K562 (cell line): ENCODE measurements around the gene ATP1A2. TPM values are rescaled to one million over a fixed set of nuclear protein-coding genes. Genes with fewer than 3 reads are reported as not detected.

Source experiments
- ATAC-seq: fragments of 200-7000 bp; cut with Tn5 transposase; 3 replicates; pipeline ENCODE4 v1.9.1; 2020; ENCODE audit warnings: moderate library complexity
- BruUV-seq: library from RNA; stranded (reverse); fragments of 400-500 nt; replicated peaks from 2 replicates; lab custom pipeline; 2021; lab: Mats Ljungman, UMichigan
- CTCF ChIA-PET: fragments of 300-600 bp; formaldehyde crosslinking; extraction: SDS; loops from one replicate; lab custom pipeline; 2021; ENCODE audit warnings: low intra/inter-chr PET ratio; lab: Yijun Ruan, JAX
- POLR2A ChIA-PET: fragments of 300-600, 350-650 bp; sonication (Branson Sonifier 250); formaldehyde crosslinking; extraction: SDS; loops from one replicate; lab custom pipeline; 2021; ENCODE audit warnings: antibody characterized with exemption, inconsistent platforms; lab: Yijun Ruan, JAX
- DNase-seq, 4 experiments: peaks; one replicate each; pipeline versions ENCODE4 v3.0.0 to v3.0.0-alpha.2; 2011 to 2018; ENCODE audit warnings: low spot score in 3 of 4, mixed read lengths in 3 of 4; ENCODE audit errors: extremely low read depth in 1 of 4
- FAIRE-seq: peaks from 2 replicates; lab custom pipeline; 2011; peaks lifted over from hg19 to GRCh38; lab: Jason Lieb, UNC
- H2AFZ ChIP-seq: 2 replicates; pipeline ENCODE4 v1.6.0; 2011; ENCODE audit warnings: low read depth, low read length, control low read depth, inconsistent platforms
- H3K27ac ChIP-seq: fragments of 200-600 bp; 3 replicates; pipeline ENCODE4 v1.8.0; 2011; ENCODE audit warnings: low read depth, mild to moderate bottlenecking, control low read depth, inconsistent platforms, low read length, moderate library complexity, mixed read lengths; ENCODE audit errors: extremely low read depth
- H3K27me3 ChIP-seq, 2 experiments: fragments of 300-600 bp in 1 of 2; 2 replicates in 1 of 2; 3 replicates in 1 of 2; pipeline versions ENCODE4 v1.6.0 to v1.8.0; 2011; ENCODE audit warnings: inconsistent platforms in 2 of 2, low read length in 2 of 2, mild to moderate bottlenecking in 1 of 2, mixed read lengths in 1 of 2, moderate library complexity in 1 of 2; ENCODE audit not compliant: control insufficient read depth in 2 of 2, insufficient read depth in 2 of 2
- H3K36me3 ChIP-seq: fragments of 300-600 bp; 3 replicates; pipeline ENCODE4 v1.8.0; 2011; ENCODE audit warnings: mild to moderate bottlenecking, low read length, inconsistent platforms; ENCODE audit not compliant: control insufficient read depth, insufficient read depth
- H3K4me1 ChIP-seq, 2 experiments: fragments of 200-600 bp in 1 of 2; replicated peaks in 1 of 2; 2 replicates in 1 of 2; 3 replicates in 1 of 2; pipeline versions ENCODE4 v1.5.1 to v1.8.0; 2011; ENCODE audit warnings: inconsistent platforms in 2 of 2, low read length in 2 of 2, mild to moderate bottlenecking in 1 of 2, mixed read lengths in 1 of 2, moderate library complexity in 1 of 2; ENCODE audit not compliant: control insufficient read depth in 2 of 2, insufficient read depth in 2 of 2
- H3K4me2 ChIP-seq: 2 replicates; pipeline ENCODE4 v1.6.1; 2011; ENCODE audit warnings: low read length, control low read depth, inconsistent platforms, mixed read lengths; ENCODE audit not compliant: insufficient read depth
- H3K4me3 ChIP-seq: fragments of 200-600 bp; sonication (generic), shearing (Covaris generic); 2 replicates; pipeline ENCODE4 v1.5.1; 2016; ENCODE audit warnings: control low read depth, inconsistent platforms
- H3K79me2 ChIP-seq: fragments of 200-600 bp; 3 replicates; pipeline ENCODE4 v1.8.0; 2011; ENCODE audit warnings: low read length, inconsistent platforms; ENCODE audit not compliant: control insufficient read depth, insufficient read depth
- H3K9ac ChIP-seq, 2 experiments: 2 replicates each; pipeline versions ENCODE4 v1.6.0 to v1.6.1; 2011; ENCODE audit warnings: low read depth in 2 of 2, low read length in 2 of 2, control low read depth in 1 of 2, inconsistent platforms in 1 of 2, mild to moderate bottlenecking in 1 of 2, mixed read lengths in 1 of 2; ENCODE audit not compliant: insufficient read depth in 1 of 2
- H3K9me1 ChIP-seq: one replicate; pipeline ENCODE4 v1.6.0; 2011; ENCODE audit warnings: inconsistent platforms, mild to moderate bottlenecking, low read length, moderate library complexity; ENCODE audit not compliant: control insufficient read depth, insufficient read depth
- H3K9me3 ChIP-seq: replicated peaks from 2 replicates; pipeline ENCODE4 v1.5.1; 2011; ENCODE audit warnings: low read depth, low read length, inconsistent platforms; ENCODE audit not compliant: control insufficient read depth, insufficient read depth
- H4K20me1 ChIP-seq: replicated peaks from 2 replicates; pipeline ENCODE4 v1.6.1; 2011; ENCODE audit warnings: low read length, inconsistent platforms, mixed read lengths; ENCODE audit not compliant: control insufficient read depth, insufficient read depth
- BDP1 ChIP-seq: IDR thresholded peaks from 3 replicates; pipeline ENCODE4 v1.6.1; 2011; ENCODE audit not compliant: insufficient read length, insufficient read depth
- ELF1 ChIP-seq: fragments of 200-800 bp; sonication (Bioruptor generic); IDR thresholded peaks from 2 replicates; pipeline ENCODE4 v1.6.1; 2016; ENCODE audit warnings: missing genetic modification characterization, missing compliant biosample characterization
- GTF2A2 ChIP-seq: IDR thresholded peaks from 2 replicates; pipeline ENCODE4 v1.6.1; 2016; ENCODE audit warnings: mild to moderate bottlenecking, missing genetic modification characterization, missing compliant biosample characterization
- HCFC1 ChIP-seq: IDR thresholded peaks from 2 replicates; pipeline ENCODE4 v1.6.1; 2012; ENCODE audit warnings: low read depth, low read length, improper control_type of control experiment
- HDAC3 ChIP-seq: fragments of 450-650 bp; IDR thresholded peaks from 2 replicates; pipeline ENCODE4 v1.6.1; 2018; ENCODE audit warnings: borderline replicate concordance, mild to moderate bottlenecking, moderate library complexity; ENCODE audit not compliant: partially characterized antibody
- MCM2 ChIP-seq: fragments of 450-650 bp; IDR thresholded peaks from 2 replicates; pipeline ENCODE4 v1.6.1; 2017; ENCODE audit warnings: low read depth, mild to moderate bottlenecking
- MEF2A ChIP-seq: IDR thresholded peaks from 2 replicates; pipeline ENCODE4 v1.6.1; 2011; ENCODE audit warnings: low read depth, mild to moderate bottlenecking, low read length, moderate library complexity; ENCODE audit not compliant: control insufficient read depth
- MXI1 ChIP-seq: IDR thresholded peaks from 2 replicates; pipeline ENCODE4 v1.6.1; 2011; ENCODE audit warnings: low read depth, mild to moderate bottlenecking, improper control_type of control experiment, low read length
- NFE2L1 ChIP-seq: fragments of 450-650 bp; IDR thresholded peaks from 2 replicates; pipeline ENCODE4 v1.6.1; 2016; ENCODE audit warnings: missing genetic modification characterization, low read depth, mild to moderate bottlenecking, missing compliant biosample characterization, moderate library complexity, borderline replicate concordance
- SNIP1 ChIP-seq: fragments of 450-650 bp; IDR thresholded peaks from 2 replicates; pipeline ENCODE4 v1.7.1; 2017; ENCODE audit warnings: low read depth, mild to moderate bottlenecking
- TRIM24 ChIP-seq, 2 experiments: fragments of 450-650 bp; IDR thresholded peaks; 2 replicates each; pipeline ENCODE4 v1.6.1; 2016
- ZC3H4 ChIP-seq: sonication (generic); formaldehyde crosslinking; IDR thresholded peaks from 2 replicates; pipeline ENCODE4 v1.9.0; 2021; ENCODE audit warnings: missing genetic modification reagents, borderline replicate concordance
- ZNF12 ChIP-seq: sonication (generic); formaldehyde crosslinking; IDR thresholded peaks from 2 replicates; pipeline ENCODE4 v1.4.0; 2020; ENCODE audit warnings: mild to moderate bottlenecking, missing genetic modification reagents
- ZNF77 ChIP-seq: fragments of 250-450 bp; sonication (Bioruptor Pico); IDR thresholded peaks from 2 replicates; pipeline ENCODE4 v1.5.0; 2020
- WGBS: fragments of 100-300 bp; shearing (Covaris generic); methylation state at CpG from one replicate; pipeline ENCODE4 v1.1.6; 2016; ENCODE audit warnings: low coverage, mixed read lengths; ENCODE audit not compliant: insufficient coverage; ENCODE audit errors: missing lambda C conversion rate; 5-methylcytosine and 5-hydroxymethylcytosine counted together
- in situ Hi-C: fragments of 300-500 bp; cut with MboI; formaldehyde crosslinking; loops from 4 replicates; pipeline ENCODE4 v1.15.0; 2018; ENCODE audit warnings: inconsistent platforms, mixed read lengths
- intact Hi-C: fragments of 100-400 bp; cut with micrococcal nuclease; formaldehyde crosslinking; loops from 2 replicates; pipeline ENCODE4 v1.14.2; 2022
- polyA plus RNA-seq, 8 experiments: library from polyadenylated mRNA; depleted of rRNA in 4 of 8; stranded (reverse) in 5 of 8; unstranded in 3 of 8; fragments of >200 nt; fragmentation: Nextera tagmentation in 2 of 8; fragmentation: Illumina TruSeq in 1 of 8; extraction: Ambion mirVana in 2 of 8; extraction: Trizol in 1 of 8; gene quantifications; 2 replicates each; pipeline versions ENCODE4 v1.2.1 to v1.2.3, GENCODE V29; 2011 to 2014; ENCODE audit warnings: inconsistent platforms in 1 of 8, missing spikeins in 1 of 8
- total RNA-seq, 7 experiments: library from RNA; depleted of rRNA in 6 of 7; stranded (reverse); fragments of >200 nt in 6 of 7; fragmentation: Illumina TruSeq in 2 of 7; extraction: Trizol in 2 of 7; gene quantifications; 2 replicates each; pipeline versions ENCODE4 v1.2.1 to v1.2.3, GENCODE V29; 2011 to 2021; ENCODE audit warnings: low replicate concordance in 1 of 7
- TF ChIP-seq, protein P1 (sequence below), 2 experiments: fragments of 450-650 bp in 1 of 2; sonication (generic) in 1 of 2; formaldehyde crosslinking in 1 of 2; IDR thresholded peaks in 1 of 2; conservative IDR thresholded peaks in 1 of 2; 2 replicates each; pipeline versions ENCODE4 v1.6.1 to v1.8.1; 2016 to 2023; ENCODE audit warnings: mild to moderate bottlenecking in 2 of 2, moderate library complexity in 2 of 2, inconsistent platforms in 1 of 2, missing genetic modification reagents in 1 of 2
- TF ChIP-seq, protein P2 (sequence below), 3 experiments: fragments of 200-800 bp in 1 of 3; fragments of 250-450 bp in 1 of 3; fragments of 450-650 bp in 1 of 3; sonication (Bioruptor Pico) in 1 of 3; sonication (Bioruptor generic) in 1 of 3; formaldehyde crosslinking in 1 of 3; IDR thresholded peaks; 2 replicates each; pipeline versions ENCODE4 v1.6.1 to v1.8.0; 2016 to 2022; ENCODE audit warnings: mild to moderate bottlenecking in 2 of 3, missing genetic modification characterization in 2 of 3, missing compliant biosample characterization in 1 of 3, moderate library complexity in 1 of 3
- TF ChIP-seq, protein P3 (sequence below): fragments of 450-650 bp; formaldehyde crosslinking; IDR thresholded peaks from 2 replicates; pipeline ENCODE4 v1.4.0; 2020; ENCODE audit warnings: mild to moderate bottlenecking, moderate library complexity

ATP1A2 gene
- total and polyA plus RNA-seq, 9 of the 15 experiments (the other 6 are each of a cell fraction or from before 2014, with no cell fraction given) = 0.04 to 0.11 (median 0.09) TPM; not detected in 6

DNA sequence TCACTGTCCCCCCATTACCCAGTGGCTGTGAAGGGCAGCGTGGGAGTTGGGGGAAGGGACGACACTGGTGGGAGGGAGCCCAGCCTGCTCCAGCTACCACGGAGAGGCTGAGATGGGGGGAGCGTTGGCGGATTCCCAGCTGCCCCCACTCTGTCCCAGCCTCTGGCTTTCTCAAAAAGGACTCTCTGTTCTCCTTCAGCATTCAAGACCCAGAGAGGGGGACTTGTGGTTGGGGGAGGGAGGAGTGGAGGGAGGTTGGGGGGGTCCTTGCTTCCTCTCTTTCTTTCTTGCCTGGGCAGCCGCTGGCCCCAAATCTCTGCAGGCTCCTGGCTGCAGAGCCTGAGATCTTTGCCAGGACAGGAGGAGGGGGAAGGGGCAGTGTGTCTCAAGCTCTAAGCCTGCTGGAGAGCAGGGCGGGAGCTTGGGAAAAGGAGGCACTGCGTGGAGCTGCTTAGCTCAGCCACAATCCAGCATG is 2.2 kb downstream of the ATP1A2 start:
- no peak overlapping the region for H3K4me2 ChIP-seq
- ATAC-seq (no peak), FAIRE-seq (no peak), DNase-seq (no peak)
- no peak overlapping the region for H2AFZ ChIP-seq
- H3K4me1 ChIP-seq = no peaks in the 10 kb centered on the region; a peak in 1 of 5 replicates
- ChIA-PET CTCF (no interaction called here), POLR2A (no interaction called here)
- no TSS peak for BruUV-seq
- H3K4me3 ChIP-seq = no peak overlapping the region
- peaks cover 25 to 60% of the 10 kb centered on the region in 2 experiments for H3K27me3 ChIP-seq
- intact Hi-C loops (no loop called here), in situ Hi-C loops (no loop called here)
- H3K79me2 ChIP-seq = no peaks in the 10 kb centered on the region
- TF ChIP-seq, protein P1, sequence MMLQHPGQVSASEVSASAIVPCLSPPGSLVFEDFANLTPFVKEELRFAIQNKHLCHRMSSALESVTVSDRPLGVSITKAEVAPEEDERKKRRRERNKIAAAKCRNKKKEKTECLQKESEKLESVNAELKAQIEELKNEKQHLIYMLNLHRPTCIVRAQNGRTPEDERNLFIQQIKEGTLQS (IDR thresholded peaks at IDR 0.05) = no peak
- TF ChIP-seq, protein P1 (CRISPR knock-in tag; conservative IDR thresholded peaks at IDR 0.05) = no peak
- TF ChIP-seq NFE2L1 (tag) (no peak), ZNF12 (no peak), MCM2 (no peak), BDP1 (no peak), HDAC3 (no peak), MXI1 (no peak), ELF1 (tag) (no peak), GTF2A2 (tag) (no peak), SNIP1 (no peak), ZNF77 (CRISPR knock-in tag) (no peak), ZC3H4 (CRISPR knock-in tag) (no peak), MEF2A (no peak), HCFC1 (no peak), TRIM24 (IDR thresholded peaks at IDR 0.05) (no peak)
- TF ChIP-seq, protein P2, sequence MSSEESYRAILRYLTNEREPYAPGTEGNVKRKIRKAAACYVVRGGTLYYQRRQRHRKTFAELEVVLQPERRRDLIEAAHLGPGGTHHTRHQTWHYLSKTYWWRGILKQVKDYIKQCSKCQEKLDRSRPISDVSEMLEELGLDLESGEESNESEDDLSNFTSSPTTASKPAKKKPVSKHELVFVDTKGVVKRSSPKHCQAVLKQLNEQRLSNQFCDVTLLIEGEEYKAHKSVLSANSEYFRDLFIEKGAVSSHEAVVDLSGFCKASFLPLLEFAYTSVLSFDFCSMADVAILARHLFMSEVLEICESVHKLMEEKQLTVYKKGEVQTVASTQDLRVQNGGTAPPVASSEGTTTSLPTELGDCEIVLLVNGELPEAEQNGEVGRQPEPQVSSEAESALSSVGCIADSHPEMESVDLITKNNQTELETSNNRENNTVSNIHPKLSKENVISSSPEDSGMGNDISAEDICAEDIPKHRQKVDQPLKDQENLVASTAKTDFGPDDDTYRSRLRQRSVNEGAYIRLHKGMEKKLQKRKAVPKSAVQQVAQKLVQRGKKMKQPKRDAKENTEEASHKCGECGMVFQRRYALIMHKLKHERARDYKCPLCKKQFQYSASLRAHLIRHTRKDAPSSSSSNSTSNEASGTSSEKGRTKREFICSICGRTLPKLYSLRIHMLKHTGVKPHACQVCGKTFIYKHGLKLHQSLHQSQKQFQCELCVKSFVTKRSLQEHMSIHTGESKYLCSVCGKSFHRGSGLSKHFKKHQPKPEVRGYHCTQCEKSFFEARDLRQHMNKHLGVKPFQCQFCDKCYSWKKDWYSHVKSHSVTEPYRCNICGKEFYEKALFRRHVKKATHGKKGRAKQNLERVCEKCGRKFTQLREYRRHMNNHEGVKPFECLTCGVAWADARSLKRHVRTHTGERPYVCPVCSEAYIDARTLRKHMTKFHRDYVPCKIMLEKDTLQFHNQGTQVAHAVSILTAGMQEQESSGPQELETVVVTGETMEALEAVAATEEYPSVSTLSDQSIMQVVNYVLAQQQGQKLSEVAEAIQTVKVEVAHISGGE (CRISPR knock-in tag; IDR thresholded peaks at IDR 0.05) = no peak
- TF ChIP-seq, protein P3, sequence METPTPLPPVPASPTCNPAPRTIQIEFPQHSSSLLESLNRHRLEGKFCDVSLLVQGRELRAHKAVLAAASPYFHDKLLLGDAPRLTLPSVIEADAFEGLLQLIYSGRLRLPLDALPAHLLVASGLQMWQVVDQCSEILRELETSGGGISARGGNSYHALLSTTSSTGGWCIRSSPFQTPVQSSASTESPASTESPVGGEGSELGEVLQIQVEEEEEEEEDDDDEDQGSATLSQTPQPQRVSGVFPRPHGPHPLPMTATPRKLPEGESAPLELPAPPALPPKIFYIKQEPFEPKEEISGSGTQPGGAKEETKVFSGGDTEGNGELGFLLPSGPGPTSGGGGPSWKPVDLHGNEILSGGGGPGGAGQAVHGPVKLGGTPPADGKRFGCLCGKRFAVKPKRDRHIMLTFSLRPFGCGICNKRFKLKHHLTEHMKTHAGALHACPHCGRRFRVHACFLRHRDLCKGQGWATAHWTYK (CRISPR knock-in tag) = no peak
- H3K36me3 ChIP-seq = no peaks in the 10 kb centered on the region
- no peaks in the 10 kb centered on the region for H4K20me1 ChIP-seq
- no peak overlapping the region for H3K9ac ChIP-seq
- H3K27ac ChIP-seq = no peak overlapping the region
- no peaks in the 10 kb centered on the region for H3K9me1 ChIP-seq
- WGBS = 2% methylated on average over 7 of the region's 8 CpGs
- H3K9me3 ChIP-seq = no peaks in the 10 kb centered on the region
